H9 (cell line): ENCODE data around the gene IQCE. TPM values are rescaled to one million over a fixed set of nuclear protein-coding genes. Genes with fewer than 3 reads are reported as not detected.

Experiments used
- DNase-seq: peaks from one replicate; pipeline ENCODE4 v3.0.0-alpha.2; 2017
- H2AFZ ChIP-seq: one replicate; pipeline ENCODE4 v1.6.1; 2013; ENCODE audit warnings: mild to moderate bottlenecking, low read length, control low read depth, moderate library complexity
- H2AK5ac ChIP-seq: 2 replicates; pipeline ENCODE4 v1.6.1; 2013; ENCODE audit warnings: low read length, control low read depth, mixed read lengths; ENCODE audit not compliant: insufficient read length
- H2BK120ac ChIP-seq: one replicate; pipeline ENCODE4 v1.6.1; 2013; ENCODE audit warnings: low read depth, mild to moderate bottlenecking, low read length, control low read depth, inconsistent platforms; ENCODE audit not compliant: poor library complexity, severe bottlenecking
- H2BK12ac ChIP-seq: 2 replicates; pipeline ENCODE4 v1.6.1; 2013; ENCODE audit warnings: low read length, control low read depth, mixed read lengths, low read depth; ENCODE audit not compliant: insufficient read length
- H2BK15ac ChIP-seq: 2 replicates; pipeline ENCODE4 v1.6.1; 2013; ENCODE audit warnings: low read depth, low read length, control low read depth
- H2BK20ac ChIP-seq: one replicate; pipeline ENCODE4 v1.6.1; 2013; ENCODE audit warnings: low read depth, mild to moderate bottlenecking, low read length, control low read depth, inconsistent platforms; ENCODE audit not compliant: poor library complexity, severe bottlenecking
- H2BK5ac ChIP-seq: 2 replicates; pipeline ENCODE4 v1.6.1; 2013; ENCODE audit warnings: low read length, control low read depth, mixed read lengths; ENCODE audit not compliant: insufficient read length
- H3K14ac ChIP-seq: 2 replicates; pipeline ENCODE4 v1.6.1; 2013; ENCODE audit warnings: low read length, control low read depth; ENCODE audit not compliant: insufficient read depth
- H3K18ac ChIP-seq: 2 replicates; pipeline ENCODE4 v1.6.1; 2013; ENCODE audit warnings: low read depth, mild to moderate bottlenecking, mixed read lengths, low read length, control low read depth; ENCODE audit not compliant: insufficient read length
- H3K23ac ChIP-seq: 2 replicates; pipeline ENCODE4 v1.6.1; 2013; ENCODE audit warnings: low read length, control low read depth, mixed read lengths, low read depth; ENCODE audit not compliant: insufficient read length
- H3K23me2 ChIP-seq: 2 replicates; pipeline ENCODE4 v1.6.1; 2013; ENCODE audit warnings: low read depth, mild to moderate bottlenecking, mixed read lengths, low read length, control low read depth; ENCODE audit not compliant: insufficient read length, poor library complexity, severe bottlenecking
- H3K27ac ChIP-seq: 2 replicates; pipeline ENCODE4 v1.5.1; 2013; ENCODE audit warnings: low read length, control low read depth, mixed read lengths, low read depth; ENCODE audit not compliant: insufficient read length
- H3K27me3 ChIP-seq: 2 replicates; pipeline ENCODE4 v1.6.1; 2013; ENCODE audit warnings: low read length, control low read depth, inconsistent platforms; ENCODE audit not compliant: insufficient read depth
- H3K4ac ChIP-seq: 2 replicates; pipeline ENCODE4 v1.6.1; 2013; ENCODE audit warnings: low read depth, mild to moderate bottlenecking, control low read depth, inconsistent platforms, low read length, moderate library complexity
- H3K4me1 ChIP-seq: 2 replicates; pipeline ENCODE4 v1.6.1; 2013; ENCODE audit warnings: low read length, control low read depth, inconsistent platforms; ENCODE audit not compliant: insufficient read depth
- H3K4me2 ChIP-seq: 2 replicates; pipeline ENCODE4 v1.6.1; 2013; ENCODE audit warnings: low read length, control low read depth, mixed read lengths; ENCODE audit not compliant: insufficient read length, insufficient read depth
- H3K56ac ChIP-seq: 2 replicates; pipeline ENCODE4 v1.6.1; 2013; ENCODE audit warnings: low read depth, mild to moderate bottlenecking, mixed read lengths, low read length, control low read depth; ENCODE audit not compliant: insufficient read length
- H3K79me1 ChIP-seq: 2 replicates; pipeline ENCODE4 v1.6.1; 2013; ENCODE audit warnings: low read depth, mild to moderate bottlenecking, moderate library complexity, low read length, control low read depth, inconsistent platforms; ENCODE audit not compliant: insufficient read depth, poor library complexity, severe bottlenecking
- H3K79me2 ChIP-seq: 2 replicates; pipeline ENCODE4 v1.6.1; 2013; ENCODE audit warnings: low read length, control low read depth, inconsistent platforms; ENCODE audit not compliant: insufficient read depth
- H3K9ac ChIP-seq: 2 replicates; pipeline ENCODE4 v1.6.1; 2013; ENCODE audit warnings: low read length, control low read depth, mixed read lengths; ENCODE audit not compliant: insufficient read length; ENCODE audit errors: extremely low read depth
- H3K9me3 ChIP-seq: one replicate; pipeline ENCODE4 v1.6.1; 2013; ENCODE audit warnings: low read depth, low read length, inconsistent platforms; ENCODE audit not compliant: control insufficient read depth
- H3T11ph ChIP-seq: one replicate; pipeline ENCODE4 v1.6.1; 2013; ENCODE audit warnings: mild to moderate bottlenecking, low read length, control low read depth, inconsistent platforms
- H4K20me1 ChIP-seq: one replicate; pipeline ENCODE4 v1.6.1; 2013; ENCODE audit not compliant: control insufficient read depth, insufficient read length, insufficient read depth
- H4K5ac ChIP-seq: 2 replicates; pipeline ENCODE4 v1.6.1; 2013; ENCODE audit warnings: low read depth, mild to moderate bottlenecking, mixed read lengths, low read length, control low read depth; ENCODE audit not compliant: insufficient read length
- H4K8ac ChIP-seq: replicated peaks from 2 replicates; pipeline ENCODE4 v1.6.1; 2013; ENCODE audit warnings: low read length, control low read depth, mixed read lengths, low read depth; ENCODE audit not compliant: insufficient read length
- H4K91ac ChIP-seq: 2 replicates; pipeline ENCODE4 v1.6.1; 2013; ENCODE audit warnings: low read depth, mild to moderate bottlenecking, moderate library complexity, mixed read lengths, low read length, control low read depth; ENCODE audit not compliant: insufficient read length
- H3K27ac Mint-ChIP-seq, 3 experiments: 2 replicates in 2 of 3; 3 replicates in 1 of 3; pipeline ENCODE4 v1.8.0; 2020 to 2021; ENCODE audit warnings: mixed read lengths in 3 of 3, mild to moderate bottlenecking in 1 of 3, moderate library complexity in 1 of 3
- H3K27me3 Mint-ChIP-seq: 2 replicates; pipeline ENCODE4 v1.8.0; 2021; ENCODE audit warnings: low read depth, mild to moderate bottlenecking, moderate library complexity, mixed read lengths
- H3K36me3 Mint-ChIP-seq, 3 experiments: 2 replicates in 2 of 3; 3 replicates in 1 of 3; pipeline ENCODE4 v1.8.0; 2020 to 2021; ENCODE audit warnings: low read depth in 3 of 3, mixed read lengths in 3 of 3; ENCODE audit not compliant: insufficient read depth in 1 of 3
- H3K4me1 Mint-ChIP-seq, 2 experiments: 2 replicates each; pipeline ENCODE4 v1.8.0; 2020; ENCODE audit warnings: mixed read lengths in 2 of 2
- H3K4me3 Mint-ChIP-seq, 2 experiments: 2 replicates in 1 of 2; 3 replicates in 1 of 2; pipeline ENCODE4 v1.8.0; 2020 to 2021; ENCODE audit warnings: mild to moderate bottlenecking in 2 of 2, mixed read lengths in 2 of 2, moderate library complexity in 1 of 2
- H3K9me3 Mint-ChIP-seq, 2 experiments: 2 replicates in 1 of 2; 3 replicates in 1 of 2; pipeline ENCODE4 v1.8.0; 2020; ENCODE audit warnings: mild to moderate bottlenecking in 2 of 2, mixed read lengths in 2 of 2, moderate library complexity in 1 of 2
- CTCF ChIP-seq: fragments of 200-600 bp; sonication (generic); conservative IDR thresholded peaks from 3 replicates; pipeline ENCODE4 v1.8.0; 2021; ENCODE audit warnings: antibody characterized with exemption, mild to moderate bottlenecking
- WGBS: extraction: QIAGEN DNeasy Blood & Tissue Kit; methylation state at CpG from one replicate; pipeline ENCODE4 v1.1.7; 2013; ENCODE audit warnings: missing lambda C conversion rate, low lambda C conversion rate, mixed read lengths; ENCODE audit not compliant: insufficient read length; ENCODE audit errors: extremely low coverage; 5-methylcytosine and 5-hydroxymethylcytosine counted together
- total RNA-seq: library from RNA; stranded (reverse); gene quantifications from 2 replicates; pipeline ENCODE4 v1.2.1, GENCODE V29; 2021

IQCE gene
- total RNA-seq, 1 experiment from 2014 or later = 7.0 TPM

- peaks cover 16 to 33% of the 10 kb centered on the region in 2 experiments for H3K4me1 Mint-ChIP-seq
These were observed 47.0 kb upstream of the IQCE start for GRCh38 chr7:2511769-2512168.

More at GRCh38 chr7:2511769-2512168, 47.0 kb upstream of the IQCE start:
- Mint-ChIP-seq H3K9me3 (no peaks in the 10 kb centered on the region; a peak in 1 of 5 replicates), H3K4me3 (no peak overlapping the region), H3K27me3 (no peaks in the 10 kb centered on the region), H3K36me3 (no peaks in the 10 kb centered on the region), H3K27ac (no peak overlapping the region)
- Histone ChIP-seq H2BK12ac (no peak overlapping the region), H3K79me2 (no peaks in the 10 kb centered on the region), H3K9me3 (no peaks in the 10 kb centered on the region), H3K9ac (no peak overlapping the region), H3K27me3 (no peaks in the 10 kb centered on the region), H2BK20ac (no peak overlapping the region), H2BK5ac (no peak overlapping the region), H2BK15ac (no peak overlapping the region), H4K91ac (no peak overlapping the region), H3K14ac (no peak overlapping the region), H4K20me1 (no peaks in the 10 kb centered on the region), H3K23me2 (no peaks in the 10 kb centered on the region), H3K27ac (no peak overlapping the region), H4K8ac (no peak overlapping the region), H3K23ac (no peak overlapping the region), H3K56ac (no peak overlapping the region), H3K79me1 (no peaks in the 10 kb centered on the region), H3T11ph (no peak overlapping the region), H4K5ac (no peak overlapping the region), H3K4ac (no peak overlapping the region), H3K4me2 (no peak overlapping the region), H3K4me1 (no peaks in the 10 kb centered on the region), H2AK5ac (no peak overlapping the region), H3K18ac (no peak overlapping the region), H2AFZ (no peak overlapping the region), H2BK120ac (no peak overlapping the region)
- no peak for DNase-seq
- WGBS = no CpG with 5 or more reads among the region's 18 CpGs
- TF ChIP-seq CTCF = no peak
